ENCODE measurements around the gene UCKL1.

GRCh38 chr20:63961664-63962425 is 5.6 kb upstream of the UCKL1 start:
- no peak for TF ChIP-seq CTCF (IDR thresholded peaks at IDR 0.05; ENCODE audit: poor library complexity)
- TF ChIP-seq EZH2 (IDR thresholded peaks at IDR 0.05; ENCODE audit: borderline replicate concordance): no peak

All from hepatocyte (in vitro differentiated cells).